ENCODE results near the gene HNF4A.

Gene HNF4A

DNA sequence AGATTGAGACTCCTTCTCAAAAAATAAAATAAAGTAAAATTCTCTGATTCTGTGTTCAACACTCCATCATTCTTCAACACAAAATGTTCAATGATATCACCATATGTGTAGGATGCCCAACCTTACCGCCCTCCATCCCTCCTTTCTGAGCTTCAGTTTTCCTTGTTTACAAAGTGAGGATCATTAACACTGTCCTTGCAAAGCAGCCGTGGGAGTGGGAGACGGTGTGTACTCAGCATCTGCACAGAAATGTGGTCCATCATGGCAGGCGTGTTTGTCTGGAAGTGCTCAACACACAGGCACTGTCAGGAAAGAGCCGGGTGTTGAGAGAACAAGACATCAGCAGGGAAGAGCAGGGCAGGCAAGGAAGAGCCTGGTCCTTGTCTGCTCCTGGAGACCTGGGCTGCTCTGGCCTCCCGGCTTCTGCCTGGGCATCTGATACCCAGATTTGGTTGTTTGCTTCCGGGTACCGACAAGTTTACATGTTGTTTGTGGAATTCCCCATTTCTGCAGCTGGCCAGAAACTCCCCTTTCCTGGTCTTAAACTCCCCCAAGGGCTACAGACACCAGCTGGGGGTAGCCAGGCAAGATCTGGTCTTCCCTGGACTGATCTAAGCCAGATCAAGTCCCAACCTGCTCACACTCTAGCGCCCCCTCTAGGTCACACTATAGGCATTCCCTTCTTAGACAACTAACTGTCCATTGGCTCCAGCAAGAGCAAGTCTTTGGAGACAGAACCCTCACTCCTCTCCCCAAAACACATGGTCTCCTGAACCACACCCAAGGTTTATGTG lies 93.5 kb downstream of the HNF4A start:
- peaks cover 9% of the 10 kb centered on the region for H3K27me3 Mint-ChIP-seq (ENCODE audit: low read depth)
- no peak for TF ChIP-seq CTCF (IDR thresholded peaks at IDR 0.05; ENCODE audit: unreplicated experiment in 3 of 3)
- H3K36me3 Mint-ChIP-seq (ENCODE audit: low read depth) = no peaks in the 10 kb centered on the region
- no peaks in the 10 kb centered on the region for H3K4me1 Mint-ChIP-seq
- H3K9me3 Mint-ChIP-seq = no peaks in the 10 kb centered on the region
- no peak overlapping the region for H3K4me3 Mint-ChIP-seq
- no peak overlapping the region for H3K27ac Mint-ChIP-seq

- peaks cover 9% of the 10 kb centered on the region for H3K27me3 Mint-ChIP-seq (ENCODE audit: low read depth)
- H3K4me1 Mint-ChIP-seq = no peaks in the 10 kb centered on the region
- H3K27ac Mint-ChIP-seq = no peak overlapping the region
- no peak overlapping the region for H3K4me3 Mint-ChIP-seq
- TF ChIP-seq CTCF (IDR thresholded peaks at IDR 0.05; ENCODE audit: unreplicated experiment in 3 of 3) = no peak
- no peaks in the 10 kb centered on the region for H3K9me3 Mint-ChIP-seq
- H3K36me3 Mint-ChIP-seq (ENCODE audit: low read depth) = no peaks in the 10 kb centered on the region
Observed at GRCh38 chr20:44449864-44450263, 94.4 kb downstream of the HNF4A start.

GRCh38 chr20:44450281-44450889 lies 94.9 kb downstream of the HNF4A start:
- no peak for TF ChIP-seq CTCF (IDR thresholded peaks at IDR 0.05; ENCODE audit: unreplicated experiment in 3 of 3)
- Mint-ChIP-seq H3K27me3 (ENCODE audit: low read depth) (peaks cover 9% of the 10 kb centered on the region), H3K4me3 (no peak overlapping the region), H3K36me3 (ENCODE audit: low read depth) (no peaks in the 10 kb centered on the region), H3K4me1 (no peaks in the 10 kb centered on the region), H3K27ac (no peak overlapping the region), H3K9me3 (no peaks in the 10 kb centered on the region)

GRCh38 chr20:44450903-44451450 lies 95.5 kb downstream of the HNF4A start:
- no peak for TF ChIP-seq CTCF (IDR thresholded peaks at IDR 0.05; ENCODE audit: unreplicated experiment in 3 of 3)
- no peaks in the 10 kb centered on the region for H3K4me1 Mint-ChIP-seq
- no peak overlapping the region for H3K4me3 Mint-ChIP-seq
- no peaks in the 10 kb centered on the region for H3K36me3 Mint-ChIP-seq (ENCODE audit: low read depth)
- no peak overlapping the region for H3K27ac Mint-ChIP-seq
- H3K27me3 Mint-ChIP-seq (ENCODE audit: low read depth) = peaks cover 9% of the 10 kb centered on the region
- H3K9me3 Mint-ChIP-seq = no peaks in the 10 kb centered on the region

GRCh38 chr20:44454306-44454963 lies 98.9 kb downstream of the HNF4A start:
- peaks cover under 1% of the 10 kb centered on the region for H3K27me3 Mint-ChIP-seq (ENCODE audit: low read depth)
- H3K4me3 Mint-ChIP-seq = no peak overlapping the region
- TF ChIP-seq CTCF (IDR thresholded peaks at IDR 0.05; ENCODE audit: unreplicated experiment in 3 of 3) = no peak
- no peaks in the 10 kb centered on the region for H3K4me1 Mint-ChIP-seq
- H3K36me3 Mint-ChIP-seq (ENCODE audit: low read depth) = no peaks in the 10 kb centered on the region
- no peaks in the 10 kb centered on the region for H3K9me3 Mint-ChIP-seq
- no peak overlapping the region for H3K27ac Mint-ChIP-seq
